HG03139 (cell line): ENCODE measurements around the gene MMEL1.
"Not testable (repeated sequence)": the region's sequence is repeated elsewhere in the genome, so short reads cannot be mapped to it uniquely, and the experiment has no call there.

Experiments
- ATAC-seq: cut with Tn5 transposase; IDR thresholded peaks from one replicate; pipeline ENCODE4 v1.9.1; 2021; ENCODE audit not compliant: unreplicated experiment

MMEL1 gene

GRCh38 chr1:2575801-2576663 lies 56.8 kb downstream of the MMEL1 start:
- ATAC-seq: no peak

DNA sequence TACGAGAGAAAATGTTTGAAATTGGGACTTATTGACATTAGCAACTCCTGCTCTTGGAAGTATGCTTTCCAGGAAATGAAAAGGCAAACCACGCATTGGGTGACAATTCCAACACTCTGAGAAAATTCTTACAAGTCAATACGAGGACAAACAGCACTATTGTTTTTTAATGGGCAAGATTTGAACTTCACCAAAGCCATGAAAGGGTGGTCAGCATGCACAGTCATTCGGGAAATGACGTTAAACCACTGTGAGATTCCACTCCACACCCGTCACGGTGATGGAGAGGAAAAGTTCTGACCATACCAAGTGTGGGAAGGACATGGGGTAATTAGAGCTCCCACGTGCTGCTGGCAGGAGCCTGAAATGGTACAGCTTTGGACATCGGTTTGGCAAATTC lies 58.5 kb downstream of the MMEL1 start:
- no peak for ATAC-seq

- ATAC-seq: no peak
Measured at GRCh38 chr1:2573250-2573920, 59.4 kb downstream of the MMEL1 start.

- no peak for ATAC-seq
Measured at GRCh38 chr1:2571348-2571747, 61.5 kb downstream of the MMEL1 start.

- no peak for ATAC-seq
Measured at GRCh38 chr1:2570332-2570731, 62.5 kb downstream of the MMEL1 start.

- ATAC-seq: not testable (repeated sequence)
Measured at GRCh38 chr1:2569703-2570102, 63.1 kb downstream of the MMEL1 start.

GRCh38 chr1:2569060-2569459 lies 63.8 kb downstream of the MMEL1 start:
- no peak for ATAC-seq

DNA sequence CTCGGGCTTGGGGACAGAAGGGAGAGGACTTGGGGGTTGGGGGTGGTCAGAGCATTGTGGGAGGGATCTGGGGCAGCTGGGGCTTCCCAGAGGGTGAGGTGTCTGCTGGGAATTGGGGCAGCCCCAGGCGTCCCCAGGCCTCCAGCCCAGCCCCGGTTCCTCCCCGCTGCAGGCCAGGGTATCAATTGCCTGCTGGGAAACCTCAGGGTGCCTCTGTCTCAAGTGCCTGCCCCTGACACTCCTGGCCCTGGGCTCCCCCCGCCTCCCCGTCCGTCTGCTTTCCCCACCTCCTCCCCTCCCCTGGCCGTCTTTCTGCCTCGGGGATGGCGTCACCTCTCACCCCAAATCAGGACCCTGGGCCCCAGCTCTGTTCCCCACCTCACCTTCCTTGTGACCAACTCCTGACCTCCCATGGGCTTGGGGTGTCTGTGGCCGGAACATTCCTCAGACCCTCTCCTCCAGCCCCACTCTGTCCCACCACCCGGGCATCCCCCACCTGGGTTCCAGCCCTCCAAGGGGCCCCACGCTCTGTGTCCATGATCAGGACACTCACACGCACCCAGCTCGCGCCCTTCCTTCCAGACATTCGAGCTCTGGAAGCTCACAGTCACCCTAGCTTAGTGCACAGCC lies 64.5 kb downstream of the MMEL1 start:
- not testable (repeated sequence) for ATAC-seq

DNA sequence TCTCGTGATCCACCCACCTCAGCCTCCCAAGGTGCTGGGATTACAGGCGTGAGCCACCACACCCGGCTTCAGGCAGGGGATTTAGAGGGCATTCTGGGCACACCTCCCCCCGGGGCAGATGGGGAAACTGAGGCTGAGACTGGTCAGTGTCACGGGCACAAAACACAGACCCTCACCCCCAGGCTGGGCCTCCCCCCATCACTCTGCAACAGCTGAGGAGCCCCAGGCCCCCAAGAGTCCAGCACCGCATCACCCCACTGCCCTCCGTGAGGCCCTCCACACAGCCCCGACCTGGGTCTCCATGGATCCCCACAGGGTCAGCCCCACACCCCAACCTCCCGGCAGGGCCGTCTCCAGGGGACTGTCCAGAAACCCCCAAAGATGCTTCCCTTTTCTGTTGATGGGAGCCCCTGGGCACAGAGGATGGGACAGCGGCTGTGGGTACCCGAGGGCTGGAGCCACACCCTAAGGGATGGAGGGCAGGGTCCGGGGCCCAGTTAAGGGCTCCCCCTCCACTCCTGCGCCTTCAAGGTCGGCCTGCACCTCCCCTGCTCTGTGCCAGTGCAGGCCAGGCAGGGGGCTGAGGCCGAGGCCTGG lies 65.6 kb downstream of the MMEL1 start:
- ATAC-seq: no peak

GRCh38 chr1:2566101-2567045 lies 66.4 kb downstream of the MMEL1 start:
- no peak for ATAC-seq

DNA sequence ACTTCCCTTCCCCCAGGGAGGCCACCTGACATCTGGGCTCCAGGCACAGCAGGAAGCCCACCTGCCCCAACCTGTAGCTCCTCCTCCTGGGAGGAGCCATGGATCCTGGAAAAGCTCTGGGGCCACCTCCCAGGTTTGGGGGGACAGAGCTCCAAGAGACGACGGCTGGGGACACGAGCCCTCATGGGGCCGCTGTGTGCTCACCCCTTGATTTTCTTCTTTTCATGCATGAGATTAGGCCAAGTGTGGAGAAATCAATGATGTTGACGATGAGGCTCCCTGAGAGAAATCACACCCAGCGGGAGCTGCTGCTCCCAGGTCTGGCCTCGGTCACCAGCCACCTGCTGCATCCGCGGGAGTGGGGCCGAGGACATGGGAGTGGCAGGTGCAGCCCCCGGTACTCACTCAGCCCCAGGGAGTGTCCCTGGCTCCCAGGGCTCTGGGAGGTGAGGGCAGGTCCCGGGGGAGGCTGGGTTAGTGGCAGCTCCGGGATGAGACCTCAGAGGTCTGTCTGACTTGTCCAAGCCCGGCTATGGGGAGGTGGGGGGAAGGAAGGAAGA lies 67.9 kb downstream of the MMEL1 start:
- no peak for ATAC-seq

DNA sequence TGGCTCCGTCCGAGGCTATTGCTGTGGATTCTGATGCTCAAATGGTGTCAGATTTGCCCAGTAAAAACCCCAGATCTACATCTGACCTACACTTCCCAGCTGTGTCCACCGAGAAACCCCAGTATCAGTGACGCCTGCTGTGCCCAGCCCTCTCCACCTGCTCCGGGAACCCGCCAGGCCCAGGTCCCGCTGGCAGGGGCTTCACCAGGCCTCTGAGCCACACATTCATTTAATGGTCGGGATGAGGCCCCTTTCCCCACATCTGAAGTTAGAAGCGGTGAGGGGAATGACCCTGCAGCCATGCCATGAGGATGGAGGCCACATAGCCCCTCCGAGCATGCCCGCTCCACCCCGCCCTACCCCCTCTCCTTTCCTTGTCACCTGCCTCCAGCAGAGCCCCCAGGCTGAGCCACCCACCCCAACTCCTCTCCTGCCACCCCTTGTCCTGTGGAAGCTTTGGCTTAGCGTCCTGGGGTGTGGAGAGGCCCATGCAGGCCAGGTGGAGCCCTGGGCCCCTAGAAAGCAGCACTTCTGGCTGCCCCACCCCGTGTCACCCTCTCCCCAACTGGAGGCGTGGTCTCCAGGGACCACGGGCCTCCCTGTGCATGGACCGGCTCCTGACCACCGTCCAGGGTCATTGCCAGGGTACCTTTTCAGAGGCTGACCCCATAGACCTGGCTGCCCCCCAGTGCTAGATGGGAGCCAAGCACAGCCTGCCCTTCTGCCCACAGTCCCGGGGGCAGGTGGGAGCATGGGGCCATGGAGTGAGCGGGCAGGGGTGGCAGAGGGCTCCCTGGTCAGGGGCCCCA lies 68.6 kb downstream of the MMEL1 start:
- no peak for ATAC-seq

DNA sequence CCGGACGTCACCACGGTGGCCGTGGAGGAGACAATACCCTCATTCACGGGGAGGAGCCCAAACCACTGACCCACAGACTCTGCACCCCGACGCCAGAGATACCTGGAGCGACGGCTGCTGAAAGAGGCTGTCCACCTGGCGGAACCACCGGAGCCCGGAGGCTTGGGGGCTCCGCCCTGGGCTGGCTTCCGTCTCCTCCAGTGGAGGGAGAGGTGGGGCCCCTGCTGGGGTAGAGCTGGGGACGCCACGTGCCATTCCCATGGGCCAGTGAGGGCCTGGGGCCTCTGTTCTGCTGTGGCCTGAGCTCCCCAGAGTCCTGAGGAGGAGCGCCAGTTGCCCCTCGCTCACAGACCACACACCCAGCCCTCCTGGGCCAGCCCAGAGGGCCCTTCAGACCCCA lies 69.6 kb downstream of the MMEL1 start:
- no peak for ATAC-seq

- no peak for ATAC-seq
Measured at GRCh38 chr1:2561898-2562895, 70.6 kb downstream of the MMEL1 start.

GRCh38 chr1:2561446-2561845 lies 71.4 kb downstream of the MMEL1 start:
- no peak for ATAC-seq

DNA sequence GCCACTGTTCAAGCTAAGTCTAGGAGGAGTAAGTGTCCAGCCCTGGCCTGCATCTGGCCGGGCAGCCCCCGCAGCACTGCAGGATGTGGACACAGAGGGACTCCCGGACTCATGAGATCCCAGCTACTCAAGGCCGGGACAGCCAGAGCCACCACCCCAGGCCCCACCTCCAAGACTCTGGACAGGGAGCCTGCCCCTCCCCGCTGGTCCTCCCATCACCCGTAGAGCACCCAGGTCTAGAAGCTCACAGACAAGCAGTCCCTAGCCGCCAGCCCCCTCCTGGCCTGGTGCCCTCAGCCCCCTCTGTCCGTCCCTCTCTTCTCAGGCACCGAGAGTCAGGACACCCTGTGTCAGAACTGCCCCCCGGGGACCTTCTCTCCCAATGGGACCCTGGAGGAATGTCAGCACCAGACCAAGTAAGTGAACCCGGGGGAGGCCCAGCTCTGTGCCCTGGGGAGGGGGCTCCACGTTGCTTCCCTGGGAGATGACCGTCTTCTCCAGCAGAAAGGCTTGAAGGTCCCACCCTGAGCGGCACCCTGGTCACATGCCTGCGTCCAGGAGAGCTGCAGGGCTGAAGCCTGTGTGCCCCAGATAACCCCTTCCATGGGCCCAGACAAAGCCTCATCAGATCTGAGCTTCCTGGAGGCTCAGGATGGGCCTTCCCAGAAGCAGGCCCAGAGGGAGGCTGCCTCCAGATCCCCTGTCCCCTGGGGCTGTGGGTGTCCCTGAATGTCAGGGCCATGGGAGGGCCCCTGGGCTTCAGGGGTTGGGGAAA lies 72.3 kb downstream of the MMEL1 start:
- ATAC-seq: no peak
